Esophagus (tissue), 2 donors: ENCODE results near the gene HEXIM2. TPM values are rescaled to one million over a fixed set of nuclear protein-coding genes. Genes with fewer than 3 reads are reported as not detected.
"Not testable (repeated sequence)": the region's sequence is repeated elsewhere in the genome, so short reads cannot be mapped to it uniquely, and the experiment has no call there.

Experiments used
- H3K27ac ChIP-seq, 2 donors: one replicate each; pipeline ENCODE4 v1.5.1; 2013; ENCODE audit warnings: low read depth in 2 of 2, mild to moderate bottlenecking in 2 of 2, inconsistent platforms in 1 of 2, low read length in 1 of 2, moderate library complexity in 1 of 2
- H3K27me3 ChIP-seq, 2 donors: one replicate each; pipeline ENCODE4 v1.6.1; 2013; ENCODE audit warnings: low read length in 2 of 2, control low read depth in 1 of 2, mild to moderate bottlenecking in 1 of 2; ENCODE audit not compliant: insufficient read depth in 2 of 2, control insufficient read depth in 1 of 2
- H3K36me3 ChIP-seq, 2 donors: one replicate each; pipeline ENCODE4 v1.6.1; 2013; ENCODE audit warnings: low read length in 1 of 2; ENCODE audit not compliant: control insufficient read depth in 2 of 2, insufficient read depth in 2 of 2
- H3K4me1 ChIP-seq, 2 donors: one replicate each; pipeline ENCODE4 v1.6.1; 2013; ENCODE audit warnings: low read length in 1 of 2; ENCODE audit not compliant: control insufficient read depth in 2 of 2, insufficient read depth in 2 of 2
- H3K4me3 ChIP-seq, 2 donors: one replicate each; pipeline ENCODE4 v1.5.1; 2013; ENCODE audit warnings: low read length in 2 of 2, mild to moderate bottlenecking in 2 of 2, low read depth in 1 of 2, moderate library complexity in 1 of 2
- H3K9me3 ChIP-seq, 2 donors: one replicate each; pipeline ENCODE4 v1.6.1; 2013; ENCODE audit warnings: mild to moderate bottlenecking in 2 of 2, low read depth in 1 of 2, low read length in 1 of 2, moderate library complexity in 1 of 2; ENCODE audit not compliant: control insufficient read depth in 2 of 2, insufficient read depth in 1 of 2
- WGBS, 2 donors: extraction: QIAGEN DNeasy Blood & Tissue Kit; methylation state at CpG; one replicate each; pipeline ENCODE4 v1.1.7; 2013; 5-methylcytosine and 5-hydroxymethylcytosine counted together
- polyA plus RNA-seq, 2 donors: library from polyadenylated mRNA; stranded (reverse); fragments of 200-250 nt; gene quantifications; one replicate each; pipeline ENCODE4 v1.2.3, GENCODE V29; 2013
- donor health status: healthy with polysubstance abuse.
- donor health status: Bipolar disorder and iron deficiency.

Gene HEXIM2
- polyA plus RNA-seq, 2 donors, result 3.7 to 4.5 TPM

DNA sequence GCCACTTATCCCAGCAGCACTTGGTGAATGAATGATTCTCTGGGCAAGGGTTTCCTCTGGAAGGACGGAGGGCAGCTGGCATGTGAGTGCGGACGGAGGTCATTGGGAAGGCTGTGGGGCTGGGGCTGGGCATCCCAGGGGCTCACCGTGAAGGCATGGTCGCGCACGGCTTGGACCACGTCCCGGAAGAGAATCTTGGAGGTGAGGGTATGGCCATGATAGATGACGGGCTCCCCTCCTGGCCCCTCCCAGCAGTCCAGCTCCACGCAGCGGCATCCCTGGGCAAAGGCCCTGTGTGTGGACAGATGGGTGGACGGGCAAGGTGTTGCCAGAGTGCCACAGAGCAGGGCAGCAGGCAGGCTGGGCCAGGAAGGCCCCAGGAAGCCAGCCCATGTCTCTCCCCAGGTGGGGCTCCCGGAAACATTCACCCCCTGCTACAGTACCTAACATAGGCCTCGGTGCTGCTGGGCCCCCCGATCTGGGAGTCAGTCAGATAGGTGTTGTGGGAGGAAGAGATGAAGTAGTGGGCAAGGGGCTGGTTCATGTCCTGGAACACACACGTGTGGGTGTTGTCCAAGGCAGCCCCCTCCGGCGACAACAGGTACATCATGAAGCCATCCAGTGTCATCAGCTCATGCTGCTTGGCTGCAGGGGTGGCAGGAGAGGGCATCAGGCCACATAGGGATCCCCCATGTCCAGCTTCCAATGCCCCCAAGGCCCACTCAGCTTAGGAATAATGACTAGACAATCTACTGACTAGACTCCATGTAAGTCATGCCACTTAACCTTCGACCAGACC lies 43.6 kb upstream of the HEXIM2 start:
- H3K27me3 ChIP-seq, result no peaks in the 10 kb centered on the region
- H3K27ac ChIP-seq, result no peak overlapping the region
- 92% methylated on average over 20 of the region's 20 CpGs for WGBS, 2 donors
- H3K4me1 ChIP-seq, result peaks cover 3 to 4% of the 10 kb centered on the region in 2 donors
- no peaks in the 10 kb centered on the region for H3K9me3 ChIP-seq
- H3K36me3 ChIP-seq, result peaks cover 3 to 40% of the 10 kb centered on the region in 2 donors
- no peak overlapping the region for H3K4me3 ChIP-seq

DNA sequence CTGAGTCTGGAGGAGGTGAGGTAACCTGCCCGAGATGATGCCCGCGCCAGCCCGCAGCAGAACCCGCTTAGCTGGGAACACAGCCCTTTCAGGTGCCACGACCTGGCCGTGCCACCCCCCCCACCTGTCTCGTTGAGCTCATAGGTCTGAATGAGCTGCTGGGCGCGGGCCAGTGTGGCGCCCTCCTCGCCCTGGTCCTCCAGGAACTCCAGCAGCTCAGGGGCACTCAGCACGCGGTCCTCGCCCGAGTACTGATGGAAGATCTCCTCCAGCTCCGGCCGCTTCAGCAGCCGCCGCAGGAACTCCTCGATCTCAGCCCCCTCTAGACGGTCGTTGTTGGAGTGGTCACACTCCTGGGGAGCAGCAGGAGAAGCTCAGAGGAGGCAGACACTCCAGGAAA lies 43.0 kb upstream of the HEXIM2 start:
- 88 to 91% methylated on average over 23 of the region's 23 CpGs for WGBS, 2 donors
- H3K36me3 ChIP-seq, result peaks cover 3 to 34% of the 10 kb centered on the region in 2 donors

DNA sequence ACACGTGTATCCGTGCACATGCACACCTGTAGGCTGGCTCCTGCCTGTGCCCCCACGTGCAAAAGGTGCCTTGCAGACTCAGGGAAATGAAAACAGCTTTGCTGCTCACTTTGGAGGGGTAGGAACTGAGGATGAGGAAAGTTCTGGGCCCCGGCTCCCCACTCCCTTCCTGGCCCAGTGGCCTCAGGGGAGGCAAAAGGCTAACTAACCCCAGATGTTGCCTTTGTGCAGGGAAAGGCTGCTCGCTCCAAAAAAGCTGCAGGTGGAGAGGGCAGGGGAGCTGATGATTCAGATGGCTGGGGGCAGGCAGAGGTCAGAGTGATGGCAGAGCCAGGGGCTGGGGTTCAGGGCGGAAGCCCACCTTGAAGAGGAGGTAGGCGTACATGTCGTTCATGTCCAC lies 41.7 kb upstream of the HEXIM2 start:
- 79 to 83% methylated on average over 8 of the region's 8 CpGs for WGBS, 2 donors
- no peaks in the 10 kb centered on the region for H3K27me3 ChIP-seq
- no peak overlapping the region for H3K27ac ChIP-seq
- no peak overlapping the region for H3K4me3 ChIP-seq
- H3K4me1 ChIP-seq, result peaks cover 12 to 17% of the 10 kb centered on the region in 2 donors
- peaks cover 3 to 30% of the 10 kb centered on the region in 2 donors for H3K36me3 ChIP-seq
- H3K9me3 ChIP-seq, result no peaks in the 10 kb centered on the region

More for the DNA sequence above, 43.0 kb upstream of the HEXIM2 start:
- no peak overlapping the region for H3K27ac ChIP-seq
- H3K4me1 ChIP-seq, result peaks cover 6 to 8% of the 10 kb centered on the region in 2 donors
- no peaks in the 10 kb centered on the region for H3K9me3 ChIP-seq
- H3K27me3 ChIP-seq, result no peaks in the 10 kb centered on the region
- no peak overlapping the region for H3K4me3 ChIP-seq

DNA sequence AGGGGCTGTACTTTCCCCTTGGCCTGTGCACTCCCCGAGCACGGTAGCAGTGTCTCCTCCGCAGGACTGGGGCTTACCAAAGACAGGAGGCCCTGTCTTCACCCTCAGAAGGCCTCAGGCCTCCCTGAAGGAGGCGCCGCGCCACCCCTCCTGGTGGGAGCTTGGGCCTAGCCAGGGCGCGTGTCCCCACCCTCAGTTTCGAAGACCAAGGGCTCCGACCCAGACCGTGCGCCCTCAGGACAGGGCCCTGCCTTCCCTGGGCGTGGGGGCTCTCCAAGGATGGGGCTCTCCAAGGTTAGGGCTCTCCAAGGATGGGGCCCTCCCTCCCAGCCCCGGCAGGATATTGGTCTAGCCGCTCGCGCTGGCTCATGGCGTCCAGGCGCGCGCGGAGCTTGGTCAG lies 41.1 kb upstream of the HEXIM2 start:
- 88% methylated on average over 14 to 22 of the region's 22 CpGs for WGBS, 2 donors
- H3K4me3 ChIP-seq, result no peak overlapping the region
- H3K27me3 ChIP-seq, result no peaks in the 10 kb centered on the region
- no peak overlapping the region for H3K27ac ChIP-seq
- peaks cover 3 to 30% of the 10 kb centered on the region in 2 donors for H3K36me3 ChIP-seq
- peaks cover 12 to 17% of the 10 kb centered on the region in 2 donors for H3K4me1 ChIP-seq
- H3K9me3 ChIP-seq, result no peaks in the 10 kb centered on the region

DNA sequence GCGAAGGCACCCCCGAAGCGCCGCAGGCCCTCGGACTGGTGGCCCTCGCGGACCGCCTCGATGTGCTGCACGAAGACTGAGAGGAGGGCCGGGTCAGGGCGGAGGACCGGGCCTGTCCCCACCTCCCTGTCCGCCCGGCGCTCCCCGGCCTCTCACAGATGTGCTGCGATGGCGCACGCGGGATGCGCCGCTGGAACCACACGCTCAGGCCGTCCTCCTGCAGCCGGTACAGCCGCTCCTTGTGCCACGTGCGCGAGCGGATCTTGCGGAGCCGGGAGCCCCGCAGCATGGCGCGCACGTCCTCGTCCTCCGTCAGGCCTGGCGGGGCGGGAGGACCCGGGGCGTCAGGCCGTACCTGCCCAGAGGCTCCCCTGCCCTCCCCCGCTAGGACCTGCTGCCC lies 40.6 kb upstream of the HEXIM2 start:
- Histone ChIP-seq H3K9me3 (no peaks in the 10 kb centered on the region), H3K36me3 (peaks cover 3 to 30% of the 10 kb centered on the region in 2 donors), H3K27me3 (no peaks in the 10 kb centered on the region), H3K4me3 (no peak overlapping the region), H3K27ac (no peak overlapping the region), H3K4me1 (peaks cover 12 to 17% of the 10 kb centered on the region in 2 donors)
- 59 to 71% methylated on average over 33 to 45 of the region's 45 CpGs for WGBS, 2 donors

DNA sequence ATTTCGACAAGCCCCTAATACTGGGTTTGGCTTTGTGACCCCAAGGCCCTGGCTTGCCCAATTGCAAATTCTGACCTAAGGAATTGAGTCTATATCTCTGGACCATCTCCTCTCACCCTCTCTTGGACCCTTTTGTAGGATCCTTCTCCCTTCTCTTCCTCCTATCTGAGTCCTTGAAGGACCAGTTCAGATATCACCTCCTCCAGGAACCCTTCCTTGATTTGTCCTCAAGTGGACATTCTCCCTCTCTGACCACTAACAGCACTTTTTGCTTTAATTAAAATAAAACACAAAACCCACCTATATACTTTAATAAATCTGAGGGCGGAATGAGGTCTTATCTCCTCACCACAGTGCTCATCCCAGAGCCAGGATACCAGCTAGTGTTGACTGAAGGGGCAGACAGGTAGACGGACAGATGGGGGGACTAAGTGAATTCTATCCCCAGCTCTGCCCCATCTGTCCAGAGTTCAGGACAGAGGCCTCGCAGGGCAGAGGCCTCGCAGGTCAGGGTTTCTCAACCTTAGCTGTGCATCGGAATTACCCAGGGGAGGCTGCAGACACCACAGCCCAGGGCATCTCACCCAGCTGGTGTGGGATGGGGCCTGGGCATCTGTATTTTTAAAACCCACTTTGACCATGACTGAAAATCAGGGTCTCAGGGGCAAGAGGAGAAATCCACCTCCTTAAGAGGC lies 38.5 kb upstream of the HEXIM2 start:
- Histone ChIP-seq H3K27ac (peak overlapping the region in 1 of 2 donors; percentile 45), H3K4me1 (peaks cover 21 to 29% of the 10 kb centered on the region in 2 donors), H3K36me3 (peaks cover 3 to 20% of the 10 kb centered on the region in 2 donors), H3K4me3 (no peak overlapping the region), H3K9me3 (no peaks in the 10 kb centered on the region), H3K27me3 (no peaks in the 10 kb centered on the region)
- 85 to 88% methylated on average over 6 of the region's 6 CpGs for WGBS, 2 donors

DNA sequence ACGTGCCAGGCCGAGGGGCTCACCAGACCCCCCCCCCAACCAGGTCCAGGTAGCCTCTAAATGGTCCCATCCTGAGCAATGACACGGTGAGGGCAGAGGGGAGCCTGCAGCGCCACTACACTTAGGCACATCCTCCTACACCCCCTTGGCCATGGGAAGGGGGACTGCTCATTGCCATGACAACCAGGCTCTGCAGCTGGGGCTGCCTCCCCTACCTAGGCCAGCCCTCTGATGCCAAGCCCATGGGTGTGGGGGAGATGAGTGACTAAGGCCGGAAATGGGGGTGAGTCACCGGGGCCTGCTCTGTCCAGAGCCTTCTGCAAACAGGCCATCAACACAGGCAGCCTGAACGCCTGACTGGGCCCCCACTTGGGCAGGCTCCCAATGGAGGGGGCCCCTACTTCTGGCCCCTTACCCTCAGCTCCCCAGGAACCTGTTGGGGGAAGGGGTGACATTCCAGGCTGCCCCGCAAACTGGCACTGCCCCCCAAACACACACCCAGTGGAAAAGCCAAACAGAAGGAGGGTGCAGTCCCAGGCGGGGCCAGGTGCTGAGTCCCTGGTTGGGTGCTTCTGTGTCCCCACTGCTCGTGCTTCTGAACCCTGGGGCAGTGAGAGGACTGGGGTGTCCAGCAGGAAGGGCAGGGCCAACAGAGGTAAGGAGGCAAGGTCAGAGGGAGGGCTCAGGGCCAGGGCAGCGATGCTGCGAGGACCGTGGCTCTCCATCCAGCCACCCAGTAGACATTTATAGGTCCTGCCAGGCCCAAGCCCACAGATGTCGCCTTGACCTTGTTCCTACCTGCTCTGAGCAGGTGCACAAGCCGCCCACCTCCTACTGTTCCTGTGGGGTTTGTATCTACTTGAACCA lies 37.5 kb upstream of the HEXIM2 start:
- H3K27me3 ChIP-seq, result no peaks in the 10 kb centered on the region
- no peaks in the 10 kb centered on the region for H3K9me3 ChIP-seq
- peaks cover 3 to 15% of the 10 kb centered on the region in 2 donors for H3K36me3 ChIP-seq
- no peak overlapping the region for H3K4me3 ChIP-seq
- 46 to 67% methylated on average over 15 of the region's 15 CpGs for WGBS, 2 donors
- H3K27ac ChIP-seq, result peak overlapping the region; percentile 76 to 88
- H3K4me1 ChIP-seq, result peaks cover 23 to 32% of the 10 kb centered on the region in 2 donors

DNA sequence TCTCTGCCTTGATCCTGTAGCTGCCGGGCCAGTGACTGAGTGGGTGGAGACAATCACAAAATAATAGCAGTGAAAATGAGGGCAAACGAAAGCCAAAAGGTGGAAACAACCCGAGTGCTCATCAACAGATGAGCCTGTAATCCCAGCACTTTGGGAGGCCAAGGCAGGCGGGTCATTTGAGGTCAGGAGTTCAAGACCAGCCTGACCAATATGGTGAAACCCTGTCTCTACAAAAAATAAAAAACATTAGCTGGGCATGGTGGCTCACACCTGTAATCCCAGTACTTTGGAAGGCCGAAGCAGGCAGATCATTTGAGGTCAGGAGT lies 36.9 kb upstream of the HEXIM2 start:
- not testable (repeated sequence) for H3K4me3 ChIP-seq, H3K9me3 ChIP-seq, H3K27me3 ChIP-seq
- Histone ChIP-seq H3K27ac (peak overlapping the region; percentile 76 to 88), H3K36me3 (peaks cover 3 to 12% of the 10 kb centered on the region in 2 donors), H3K4me1 (peaks cover 23 to 35% of the 10 kb centered on the region in 2 donors)
- 45 to 57% methylated on average over 5 of the region's 5 CpGs for WGBS, 2 donors

DNA sequence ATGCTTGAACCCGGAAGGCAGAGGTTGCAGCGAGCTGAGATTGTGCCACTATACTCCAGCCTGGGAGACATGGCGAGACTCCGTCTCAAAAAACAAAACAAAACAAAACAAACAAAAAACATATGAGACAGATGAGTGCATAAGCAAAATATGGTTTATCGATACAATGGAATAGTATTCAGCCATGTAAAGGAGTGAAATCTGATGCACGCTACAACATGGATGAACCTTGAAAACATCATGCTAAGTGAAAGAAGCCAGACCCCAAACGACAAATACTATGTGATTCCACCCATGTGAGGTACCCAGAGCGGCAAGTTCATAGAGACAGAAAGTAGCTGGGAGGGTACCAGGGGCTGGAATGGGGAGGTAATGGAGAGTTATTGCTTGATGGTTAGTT lies 36.2 kb upstream of the HEXIM2 start:
- Histone ChIP-seq H3K27ac (no peak overlapping the region), H3K36me3 (peaks cover 0 to 5% of the 10 kb centered on the region in 2 donors), H3K9me3 (no peaks in the 10 kb centered on the region), H3K4me1 (peaks cover 23 to 41% of the 10 kb centered on the region in 2 donors), H3K27me3 (no peaks in the 10 kb centered on the region), H3K4me3 (no peak overlapping the region)
- 98% methylated on average over 8 of the region's 8 CpGs for WGBS, 2 donors
